ENCODE measurements around the gene NSMCE1.
"Not testable (repeated sequence)": the region's sequence is repeated elsewhere in the genome, so short reads cannot be mapped to it uniquely, and the experiment has no call there.

NSMCE1 gene

GRCh38 chr16:27273670-27274423 lies 5.3 kb upstream of the NSMCE1 start:
- Histone ChIP-seq H3K27ac (replicated peaks) (no peak overlapping the region), H3K27me3 (ENCODE audit: insufficient read depth, poor library complexity, severe bottlenecking) (no peaks in the 10 kb centered on the region), H3K4me3 (replicated peaks; ENCODE audit: insufficient read depth, low read length) (no peak overlapping the region)
- TF ChIP-seq SPI1 (IDR thresholded peaks at IDR 0.05; ENCODE audit: borderline replicate concordance, low read depth), result no peak
- no peak for TF ChIP-seq POLR2AphosphoS5 (IDR thresholded peaks at IDR 0.05; ENCODE audit: low read depth)
- TF ChIP-seq REST (IDR thresholded peaks at IDR 0.05; ENCODE audit: insufficient replicate concordance, low read depth), result no peak
- TF ChIP-seq CTCF (IDR thresholded peaks at IDR 0.05; ENCODE audit: insufficient read depth, low read length), result no peak
- no peak for TF ChIP-seq GABPA (IDR thresholded peaks at IDR 0.05; ENCODE audit: low read depth)
- no peak for DNase-seq (ENCODE audit: low read depth in 1 of 2, low spot score in 1 of 2)

- no peaks in the 10 kb centered on the region for H3K27me3 ChIP-seq (ENCODE audit: insufficient read depth, poor library complexity, severe bottlenecking)
- TF ChIP-seq SPI1 (IDR thresholded peaks at IDR 0.05; ENCODE audit: borderline replicate concordance, low read depth) (no peak), GABPA (IDR thresholded peaks at IDR 0.05; ENCODE audit: low read depth) (no peak), REST (IDR thresholded peaks at IDR 0.05; ENCODE audit: insufficient replicate concordance, low read depth) (no peak), POLR2AphosphoS5 (IDR thresholded peaks at IDR 0.05; ENCODE audit: low read depth) (no peak), CTCF (IDR thresholded peaks at IDR 0.05; ENCODE audit: insufficient read depth, low read length) (no peak)
- H3K4me3 ChIP-seq (replicated peaks; ENCODE audit: insufficient read depth, low read length), result no peak overlapping the region
- H3K27ac ChIP-seq (replicated peaks), result no peak overlapping the region
- DNase-seq (ENCODE audit: low read depth in 1 of 2, low spot score in 1 of 2), result no peak
Measured at GRCh38 chr16:27273330-27273669, 4.7 kb upstream of the NSMCE1 start.

GRCh38 chr16:27272697-27273096 lies 4.1 kb upstream of the NSMCE1 start:
- H3K27me3 ChIP-seq (ENCODE audit: insufficient read depth, poor library complexity, severe bottlenecking); DNase-seq (ENCODE audit: low read depth in 1 of 2, low spot score in 1 of 2); H3K4me3 ChIP-seq (replicated peaks; ENCODE audit: insufficient read depth, low read length); H3K27ac ChIP-seq (replicated peaks): not testable (repeated sequence)

GRCh38 chr16:27272076-27272475 lies 3.5 kb upstream of the NSMCE1 start:
- no peak for DNase-seq (ENCODE audit: low read depth in 1 of 2, low spot score in 1 of 2)
- no peaks in the 10 kb centered on the region for H3K27me3 ChIP-seq (ENCODE audit: insufficient read depth, poor library complexity, severe bottlenecking)
- TF ChIP-seq POLR2AphosphoS5 (IDR thresholded peaks at IDR 0.05; ENCODE audit: low read depth) (no peak), GABPA (IDR thresholded peaks at IDR 0.05; ENCODE audit: low read depth) (no peak), CTCF (IDR thresholded peaks at IDR 0.05; ENCODE audit: insufficient read depth, low read length) (no peak), SPI1 (IDR thresholded peaks at IDR 0.05; ENCODE audit: borderline replicate concordance, low read depth) (no peak), REST (IDR thresholded peaks at IDR 0.05; ENCODE audit: insufficient replicate concordance, low read depth) (no peak)
- H3K27ac ChIP-seq (replicated peaks), result no peak overlapping the region
- no peak overlapping the region for H3K4me3 ChIP-seq (replicated peaks; ENCODE audit: insufficient read depth, low read length)
